ENCODE measurements around the gene PKMYT1. TPM values are rescaled to one million over a fixed set of nuclear protein-coding genes. Genes with fewer than 3 reads are reported as not detected.

Gene PKMYT1
- polyA plus RNA-seq, 1 donor (not counting 4 experiments of a cell fraction or from before 2014, with no cell fraction given) = 6.9 TPM

- Histone ChIP-seq H3K4me2 (ENCODE audit: control insufficient read depth, extremely low read depth, insufficient read depth, low read depth, low read length) (no peak overlapping the region), H3K9ac (ENCODE audit: control insufficient read depth, extremely low read depth, insufficient read depth, low read length) (no peak overlapping the region)
Observed at GRCh38 chr16:2981899-2982250, 1.6 kb upstream of the PKMYT1 start.

GRCh38 chr16:2981177-2981898, 1.1 kb upstream of the PKMYT1 start:
- dilution Hi-C loops (cut with MboI; ENCODE audit: extremely low pct_ligation_motif_present, low sequenced_read_pairs) = no loop called here
- Histone ChIP-seq H4K20me1 (ENCODE audit: control insufficient read depth, extremely low read depth, insufficient read depth, low read length) (no peaks in the 10 kb centered on the region), H3K9me3 (ENCODE audit: control insufficient read depth, low read depth, low read length) (no peaks in the 10 kb centered on the region), H3K79me2 (ENCODE audit: control insufficient read depth, insufficient read depth, low read length) (peaks cover 17% of the 10 kb centered on the region), H3K27me3 (ENCODE audit: control insufficient read depth, extremely low read depth, insufficient read depth, low read length) (no peaks in the 10 kb centered on the region), H3K4me2 (ENCODE audit: control insufficient read depth, extremely low read depth, insufficient read depth, low read depth, low read length) (peak overlapping the region; percentile 86), H2AFZ (ENCODE audit: control insufficient read depth, low read length) (no peak overlapping the region), H3K9ac (ENCODE audit: control insufficient read depth, extremely low read depth, insufficient read depth, low read length) (no peak overlapping the region), H3K4me1 (ENCODE audit: control insufficient read depth, extremely low read depth, insufficient read depth, low read length) (peaks cover 30% of the 10 kb centered on the region), H3K4me3 (ENCODE audit: control insufficient read depth in 2 of 3, extremely low read depth in 1 of 3, insufficient read depth in 2 of 3, low read depth in 1 of 3, low read length in 3 of 3) (no peak overlapping the region), H3K27ac (ENCODE audit: control insufficient read depth, insufficient read depth, low read length) (no peak overlapping the region), H3K36me3 (ENCODE audit: control insufficient read depth in 2 of 2, extremely low read depth in 1 of 2, insufficient read depth in 2 of 2, low read length in 2 of 2) (no peaks in the 10 kb centered on the region), H3K9me1 (ENCODE audit: control insufficient read depth, extremely low read depth, insufficient read depth, low read length) (no peaks in the 10 kb centered on the region)
- DNase-seq (ENCODE audit: low read depth, low spot score) = no peak
- TF ChIP-seq EZH2 (IDR thresholded peaks at IDR 0.05; ENCODE audit: low read length) (no peak), CTCF (optimal IDR thresholded peaks at IDR 0.05 in 1 of 3, IDR thresholded peaks at IDR 0.05 in 1 of 3, conservative IDR thresholded peaks at IDR 0.05 in 1 of 3; ENCODE audit: extremely low read depth in 1 of 3, insufficient read depth in 2 of 3, low read length in 3 of 3) (no peak)
- no peak for FAIRE-seq

More at GRCh38 chr16:2981899-2982250, 1.6 kb upstream of the PKMYT1 start:
- TF ChIP-seq CTCF (optimal IDR thresholded peaks at IDR 0.05 in 1 of 3, IDR thresholded peaks at IDR 0.05 in 1 of 3, conservative IDR thresholded peaks at IDR 0.05 in 1 of 3; ENCODE audit: extremely low read depth in 1 of 3, insufficient read depth in 2 of 3, low read length in 3 of 3) (no peak), EZH2 (IDR thresholded peaks at IDR 0.05; ENCODE audit: low read length) (no peak)
- H2AFZ ChIP-seq (ENCODE audit: control insufficient read depth, low read length) = no peak overlapping the region
- no peaks in the 10 kb centered on the region for H3K9me3 ChIP-seq (ENCODE audit: control insufficient read depth, low read depth, low read length)
- H3K9me1 ChIP-seq (ENCODE audit: control insufficient read depth, extremely low read depth, insufficient read depth, low read length) = no peaks in the 10 kb centered on the region
- no peaks in the 10 kb centered on the region for H4K20me1 ChIP-seq (ENCODE audit: control insufficient read depth, extremely low read depth, insufficient read depth, low read length)
- dilution Hi-C loops (cut with MboI; ENCODE audit: extremely low pct_ligation_motif_present, low sequenced_read_pairs) = no loop called here
- DNase-seq (ENCODE audit: low read depth, low spot score) (no peak), FAIRE-seq (no peak)
- no peak overlapping the region for H3K27ac ChIP-seq (ENCODE audit: control insufficient read depth, insufficient read depth, low read length)
- H3K4me3 ChIP-seq (ENCODE audit: control insufficient read depth in 2 of 3, extremely low read depth in 1 of 3, insufficient read depth in 2 of 3, low read depth in 1 of 3, low read length in 3 of 3) = no peak overlapping the region
- no peaks in the 10 kb centered on the region for H3K27me3 ChIP-seq (ENCODE audit: control insufficient read depth, extremely low read depth, insufficient read depth, low read length)
- peaks cover 17% of the 10 kb centered on the region for H3K79me2 ChIP-seq (ENCODE audit: control insufficient read depth, insufficient read depth, low read length)
- no peaks in the 10 kb centered on the region for H3K36me3 ChIP-seq (ENCODE audit: control insufficient read depth in 2 of 2, extremely low read depth in 1 of 2, insufficient read depth in 2 of 2, low read length in 2 of 2)
- peaks cover 31% of the 10 kb centered on the region for H3K4me1 ChIP-seq (ENCODE audit: control insufficient read depth, extremely low read depth, insufficient read depth, low read length)
